GM21619 (cell line): Measurements from ENCODE around the gene DAB2IP.
"Not testable (repeated sequence)": the region's sequence is repeated elsewhere in the genome, so short reads cannot be mapped to it uniquely, and the experiment has no call there.

Source experiments
- ATAC-seq: cut with Tn5 transposase; IDR thresholded peaks from one replicate; pipeline ENCODE4 v1.9.1; 2021; ENCODE audit not compliant: unreplicated experiment

Gene DAB2IP

GRCh38 chr9:121741228-121741918 is 89.9 kb downstream of the DAB2IP start:
- ATAC-seq, result no peak

- ATAC-seq, result not testable (repeated sequence)
Measured at GRCh38 chr9:121741919-121742283, 90.5 kb downstream of the DAB2IP start.

- no peak for ATAC-seq
Measured at GRCh38 chr9:121742923-121743322, 91.5 kb downstream of the DAB2IP start.

GRCh38 chr9:121743441-121744001 is 92.1 kb downstream of the DAB2IP start:
- no peak for ATAC-seq

GRCh38 chr9:121744002-121744686 is 92.7 kb downstream of the DAB2IP start:
- ATAC-seq, result no peak

- ATAC-seq, result no peak
Measured at GRCh38 chr9:121744687-121745395, 93.4 kb downstream of the DAB2IP start.

GRCh38 chr9:121745396-121745695 is 93.9 kb downstream of the DAB2IP start:
- no peak for ATAC-seq

GRCh38 chr9:121746411-121746810 is 95.0 kb downstream of the DAB2IP start:
- ATAC-seq, result no peak

GRCh38 chr9:121746866-121747265 is 95.4 kb downstream of the DAB2IP start:
- no peak for ATAC-seq

GRCh38 chr9:121748074-121748473 is 96.6 kb downstream of the DAB2IP start:
- ATAC-seq, result no peak

GRCh38 chr9:121748727-121749423 is 97.4 kb downstream of the DAB2IP start:
- ATAC-seq, result no peak

GRCh38 chr9:121749614-121750013 is 98.2 kb downstream of the DAB2IP start:
- ATAC-seq, result no peak

- no peak for ATAC-seq
Measured at GRCh38 chr9:121750259-121750714, 98.9 kb downstream of the DAB2IP start.

- ATAC-seq, result no peak
Measured at GRCh38 chr9:121750715-121751623, 99.5 kb downstream of the DAB2IP start.

GRCh38 chr9:121751686-121752445 is 100.4 kb downstream of the DAB2IP start:
- no peak for ATAC-seq

- no peak for ATAC-seq
Measured at GRCh38 chr9:121752929-121753328, 101.5 kb downstream of the DAB2IP start.

- ATAC-seq, result no peak
Measured at GRCh38 chr9:121753802-121754654, 102.6 kb downstream of the DAB2IP start.

- no peak for ATAC-seq
Measured at GRCh38 chr9:121754655-121755436, 103.4 kb downstream of the DAB2IP start.
